K562 (cell line): ENCODE results near the gene CTSW. TPM values are rescaled to one million over a fixed set of nuclear protein-coding genes. Genes with fewer than 3 reads are reported as not detected.

Source experiments
- KAT7 ChIP-seq: sonication (generic); formaldehyde crosslinking; IDR thresholded peaks from 2 replicates; pipeline ENCODE4 v1.8.0; 2022; ENCODE audit warnings: missing genetic modification reagents, mild to moderate bottlenecking, borderline replicate concordance
- polyA plus RNA-seq, 8 experiments: library from polyadenylated mRNA; depleted of rRNA in 4 of 8; stranded (reverse) in 5 of 8; unstranded in 3 of 8; fragments of >200 nt; fragmentation: Nextera tagmentation in 2 of 8; fragmentation: Illumina TruSeq in 1 of 8; extraction: Ambion mirVana in 2 of 8; extraction: Trizol in 1 of 8; gene quantifications; 2 replicates each; pipeline versions ENCODE4 v1.2.1 to v1.2.3, GENCODE V29; 2011 to 2014; ENCODE audit warnings: inconsistent platforms in 1 of 8, missing spikeins in 1 of 8
- total RNA-seq, 7 experiments: library from RNA; depleted of rRNA in 6 of 7; stranded (reverse); fragments of >200 nt in 6 of 7; fragmentation: Illumina TruSeq in 2 of 7; extraction: Trizol in 2 of 7; gene quantifications; 2 replicates each; pipeline versions ENCODE4 v1.2.1 to v1.2.3, GENCODE V29; 2011 to 2021; ENCODE audit warnings: low replicate concordance in 1 of 7
- TF ChIP-seq, protein P1 (sequence below), 2 experiments: fragments of 450-650 bp in 1 of 2; sonication (generic) in 1 of 2; formaldehyde crosslinking in 1 of 2; IDR thresholded peaks; 2 replicates each; pipeline versions ENCODE4 v1.7.1 to v1.9.0; 2016 to 2022; ENCODE audit warnings: inconsistent platforms in 1 of 2, mild to moderate bottlenecking in 1 of 2, missing genetic modification reagents in 1 of 2
- TF ChIP-seq, protein P2 (sequence below), 2 experiments: fragments of 450-650 bp; formaldehyde crosslinking in 1 of 2; IDR thresholded peaks; 2 replicates each; pipeline versions ENCODE4 v1.4.0 to v1.6.1; 2014 to 2020; ENCODE audit warnings: mild to moderate bottlenecking in 2 of 2, borderline replicate concordance in 1 of 2, low read depth in 1 of 2
- TF ChIP-seq, protein P3 (sequence below): fragments of 250-450 bp; sonication (Bioruptor Pico); IDR thresholded peaks from 2 replicates; pipeline ENCODE4 v1.8.0; 2021; ENCODE audit warnings: mild to moderate bottlenecking, moderate library complexity

Gene CTSW
- total and polyA plus RNA-seq, 9 of the 15 experiments (the other 6 are each of a cell fraction or from before 2014, with no cell fraction given): 0.04 TPM; not detected in 8

DNA sequence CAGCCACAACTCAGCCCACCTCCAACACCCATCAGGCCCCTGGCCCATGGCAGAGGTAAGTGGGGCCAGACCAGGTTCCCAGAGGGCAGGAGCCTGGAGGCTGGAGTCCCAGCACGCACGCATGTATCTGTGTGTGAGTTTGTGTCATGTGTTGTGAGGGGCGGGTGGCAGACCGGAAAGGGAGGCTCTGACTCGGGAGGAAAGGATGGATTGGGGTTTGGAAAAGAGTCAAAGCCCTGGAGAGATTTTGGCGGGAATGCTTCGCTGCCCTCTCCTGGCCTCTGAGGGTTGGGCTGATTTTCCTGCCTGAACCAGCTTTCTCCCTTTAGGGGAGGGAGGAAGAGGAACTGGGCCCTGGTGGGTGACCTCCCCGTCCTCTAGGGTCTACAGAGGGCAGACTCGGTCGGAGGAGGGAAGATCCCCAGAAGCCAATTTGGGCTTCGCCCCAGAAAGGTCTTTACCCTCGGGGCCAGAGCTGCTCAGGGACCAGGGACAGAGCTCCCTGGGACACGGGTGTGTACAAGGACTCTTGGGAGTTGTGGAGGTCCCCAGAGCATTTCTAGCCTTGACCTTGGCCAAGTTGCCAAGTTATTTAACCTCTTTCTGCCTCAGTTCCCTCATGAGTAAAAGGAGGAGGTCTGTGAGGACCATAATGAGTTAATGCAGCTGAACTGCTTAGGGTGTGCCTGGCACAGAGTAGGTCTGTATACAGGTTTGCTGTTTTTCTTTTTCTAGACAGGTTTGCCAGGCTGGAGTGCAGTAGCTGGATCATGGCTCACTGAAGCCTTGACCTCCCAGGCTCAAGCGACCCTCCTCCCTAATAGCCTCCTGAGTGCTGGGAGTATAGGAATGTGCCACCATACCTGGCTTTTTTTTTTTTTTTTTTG lies 32.3 kb downstream of the CTSW start (continued):
- TF ChIP-seq KAT7: 0 out of 2 replicates have a peak, but pooled peaks have one; percentile 37
- TF ChIP-seq, protein P1, sequence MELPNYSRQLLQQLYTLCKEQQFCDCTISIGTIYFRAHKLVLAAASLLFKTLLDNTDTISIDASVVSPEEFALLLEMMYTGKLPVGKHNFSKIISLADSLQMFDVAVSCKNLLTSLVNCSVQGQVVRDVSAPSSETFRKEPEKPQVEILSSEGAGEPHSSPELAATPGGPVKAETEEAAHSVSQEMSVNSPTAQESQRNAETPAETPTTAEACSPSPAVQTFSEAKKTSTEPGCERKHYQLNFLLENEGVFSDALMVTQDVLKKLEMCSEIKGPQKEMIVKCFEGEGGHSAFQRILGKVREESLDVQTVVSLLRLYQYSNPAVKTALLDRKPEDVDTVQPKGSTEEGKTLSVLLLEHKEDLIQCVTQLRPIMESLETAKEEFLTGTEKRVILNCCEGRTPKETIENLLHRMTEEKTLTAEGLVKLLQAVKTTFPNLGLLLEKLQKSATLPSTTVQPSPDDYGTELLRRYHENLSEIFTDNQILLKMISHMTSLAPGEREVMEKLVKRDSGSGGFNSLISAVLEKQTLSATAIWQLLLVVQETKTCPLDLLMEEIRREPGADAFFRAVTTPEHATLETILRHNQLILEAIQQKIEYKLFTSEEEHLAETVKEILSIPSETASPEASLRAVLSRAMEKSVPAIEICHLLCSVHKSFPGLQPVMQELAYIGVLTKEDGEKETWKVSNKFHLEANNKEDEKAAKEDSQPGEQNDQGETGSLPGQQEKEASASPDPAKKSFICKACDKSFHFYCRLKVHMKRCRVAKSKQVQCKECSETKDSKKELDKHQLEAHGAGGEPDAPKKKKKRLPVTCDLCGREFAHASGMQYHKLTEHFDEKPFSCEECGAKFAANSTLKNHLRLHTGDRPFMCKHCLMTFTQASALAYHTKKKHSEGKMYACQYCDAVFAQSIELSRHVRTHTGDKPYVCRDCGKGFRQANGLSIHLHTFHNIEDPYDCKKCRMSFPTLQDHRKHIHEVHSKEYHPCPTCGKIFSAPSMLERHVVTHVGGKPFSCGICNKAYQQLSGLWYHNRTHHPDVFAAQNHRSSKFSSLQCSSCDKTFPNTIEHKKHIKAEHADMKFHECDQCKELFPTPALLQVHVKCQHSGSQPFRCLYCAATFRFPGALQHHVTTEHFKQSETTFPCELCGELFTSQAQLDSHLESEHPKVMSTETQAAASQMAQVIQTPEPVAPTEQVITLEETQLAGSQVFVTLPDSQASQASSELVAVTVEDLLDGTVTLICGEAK (IDR thresholded peaks at IDR 0.05): 0 out of 2 replicates have a peak, but pooled peaks have one; percentile 23
- TF ChIP-seq, protein P1 (CRISPR knock-in tag; IDR thresholded peaks at IDR 0.05): no peak
- TF ChIP-seq, protein P2, sequence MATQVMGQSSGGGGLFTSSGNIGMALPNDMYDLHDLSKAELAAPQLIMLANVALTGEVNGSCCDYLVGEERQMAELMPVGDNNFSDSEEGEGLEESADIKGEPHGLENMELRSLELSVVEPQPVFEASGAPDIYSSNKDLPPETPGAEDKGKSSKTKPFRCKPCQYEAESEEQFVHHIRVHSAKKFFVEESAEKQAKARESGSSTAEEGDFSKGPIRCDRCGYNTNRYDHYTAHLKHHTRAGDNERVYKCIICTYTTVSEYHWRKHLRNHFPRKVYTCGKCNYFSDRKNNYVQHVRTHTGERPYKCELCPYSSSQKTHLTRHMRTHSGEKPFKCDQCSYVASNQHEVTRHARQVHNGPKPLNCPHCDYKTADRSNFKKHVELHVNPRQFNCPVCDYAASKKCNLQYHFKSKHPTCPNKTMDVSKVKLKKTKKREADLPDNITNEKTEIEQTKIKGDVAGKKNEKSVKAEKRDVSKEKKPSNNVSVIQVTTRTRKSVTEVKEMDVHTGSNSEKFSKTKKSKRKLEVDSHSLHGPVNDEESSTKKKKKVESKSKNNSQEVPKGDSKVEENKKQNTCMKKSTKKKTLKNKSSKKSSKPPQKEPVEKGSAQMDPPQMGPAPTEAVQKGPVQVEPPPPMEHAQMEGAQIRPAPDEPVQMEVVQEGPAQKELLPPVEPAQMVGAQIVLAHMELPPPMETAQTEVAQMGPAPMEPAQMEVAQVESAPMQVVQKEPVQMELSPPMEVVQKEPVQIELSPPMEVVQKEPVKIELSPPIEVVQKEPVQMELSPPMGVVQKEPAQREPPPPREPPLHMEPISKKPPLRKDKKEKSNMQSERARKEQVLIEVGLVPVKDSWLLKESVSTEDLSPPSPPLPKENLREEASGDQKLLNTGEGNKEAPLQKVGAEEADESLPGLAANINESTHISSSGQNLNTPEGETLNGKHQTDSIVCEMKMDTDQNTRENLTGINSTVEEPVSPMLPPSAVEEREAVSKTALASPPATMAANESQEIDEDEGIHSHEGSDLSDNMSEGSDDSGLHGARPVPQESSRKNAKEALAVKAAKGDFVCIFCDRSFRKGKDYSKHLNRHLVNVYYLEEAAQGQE (IDR thresholded peaks at IDR 0.05; ENCODE audit: borderline replicate concordance): peak; percentile 87
- TF ChIP-seq, protein P2 (CRISPR knock-in tag; IDR thresholded peaks at IDR 0.05; ENCODE audit: low read depth): no peak
- TF ChIP-seq, protein P3, sequence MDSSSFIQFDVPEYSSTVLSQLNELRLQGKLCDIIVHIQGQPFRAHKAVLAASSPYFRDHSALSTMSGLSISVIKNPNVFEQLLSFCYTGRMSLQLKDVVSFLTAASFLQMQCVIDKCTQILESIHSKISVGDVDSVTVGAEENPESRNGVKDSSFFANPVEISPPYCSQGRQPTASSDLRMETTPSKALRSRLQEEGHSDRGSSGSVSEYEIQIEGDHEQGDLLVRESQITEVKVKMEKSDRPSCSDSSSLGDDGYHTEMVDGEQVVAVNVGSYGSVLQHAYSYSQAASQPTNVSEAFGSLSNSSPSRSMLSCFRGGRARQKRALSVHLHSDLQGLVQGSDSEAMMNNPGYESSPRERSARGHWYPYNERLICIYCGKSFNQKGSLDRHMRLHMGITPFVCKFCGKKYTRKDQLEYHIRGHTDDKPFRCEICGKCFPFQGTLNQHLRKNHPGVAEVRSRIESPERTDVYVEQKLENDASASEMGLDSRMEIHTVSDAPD: no peak
